IPS-18a (cell line): ENCODE measurements around the gene PSTPIP1.

ENCODE experiments used
- H3K27ac ChIP-seq: one replicate; pipeline ENCODE4 v1.5.1; 2013; ENCODE audit warnings: low read length
- H3K27me3 ChIP-seq: one replicate; pipeline ENCODE4 v1.6.1; 2013; ENCODE audit warnings: mild to moderate bottlenecking, low read length; ENCODE audit not compliant: control insufficient read depth, insufficient read depth
- H3K36me3 ChIP-seq: one replicate; pipeline ENCODE4 v1.6.1; 2013; ENCODE audit warnings: low read depth, low read length; ENCODE audit not compliant: control insufficient read depth
- H3K4me1 ChIP-seq: one replicate; pipeline ENCODE4 v1.6.1; 2013; ENCODE audit warnings: low read depth, low read length; ENCODE audit not compliant: control insufficient read depth
- H3K4me3 ChIP-seq: one replicate; pipeline ENCODE4 v1.5.1; 2013; ENCODE audit warnings: low read length
- H3K9ac ChIP-seq: one replicate; pipeline ENCODE4 v1.6.1; 2013; ENCODE audit warnings: mild to moderate bottlenecking, low read length, moderate library complexity
- H3K9me3 ChIP-seq: one replicate; pipeline ENCODE4 v1.6.1; 2013; ENCODE audit warnings: low read depth, low read length; ENCODE audit not compliant: control insufficient read depth

Gene PSTPIP1

GRCh38 chr15:77048135-77048876 lies 53.4 kb downstream of the PSTPIP1 start:
- H3K27ac ChIP-seq = no peak overlapping the region
- H3K4me3 ChIP-seq = no peak overlapping the region
- no peaks in the 10 kb centered on the region for H3K27me3 ChIP-seq
- H3K9me3 ChIP-seq = no peaks in the 10 kb centered on the region
- no peak overlapping the region for H3K9ac ChIP-seq
- H3K36me3 ChIP-seq = peaks cover 54% of the 10 kb centered on the region
- H3K4me1 ChIP-seq = no peaks in the 10 kb centered on the region

DNA sequence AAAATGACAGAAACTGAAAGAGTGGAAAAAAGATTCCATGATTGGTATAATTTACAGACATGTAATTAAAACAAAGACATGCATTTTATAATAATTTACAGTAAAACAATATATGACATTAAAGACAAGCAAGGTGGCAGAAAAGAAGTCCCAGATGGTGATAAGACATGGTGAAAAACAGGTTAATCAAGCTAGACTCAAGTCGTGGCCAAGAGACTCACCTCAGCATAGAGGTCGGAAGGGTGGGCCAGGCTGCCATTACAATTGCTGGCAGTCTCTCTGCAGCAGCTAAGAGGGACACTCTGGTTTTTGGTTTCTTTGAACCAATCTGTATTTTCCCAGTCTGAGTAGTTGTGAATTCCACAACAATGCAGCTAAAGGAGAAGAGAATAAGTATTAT lies 57.6 kb downstream of the PSTPIP1 start:
- Histone ChIP-seq H3K4me3 (no peak overlapping the region), H3K27me3 (no peaks in the 10 kb centered on the region), H3K4me1 (no peaks in the 10 kb centered on the region), H3K27ac (no peak overlapping the region), H3K9ac (no peak overlapping the region), H3K9me3 (no peaks in the 10 kb centered on the region), H3K36me3 (peaks cover 28% of the 10 kb centered on the region)

DNA sequence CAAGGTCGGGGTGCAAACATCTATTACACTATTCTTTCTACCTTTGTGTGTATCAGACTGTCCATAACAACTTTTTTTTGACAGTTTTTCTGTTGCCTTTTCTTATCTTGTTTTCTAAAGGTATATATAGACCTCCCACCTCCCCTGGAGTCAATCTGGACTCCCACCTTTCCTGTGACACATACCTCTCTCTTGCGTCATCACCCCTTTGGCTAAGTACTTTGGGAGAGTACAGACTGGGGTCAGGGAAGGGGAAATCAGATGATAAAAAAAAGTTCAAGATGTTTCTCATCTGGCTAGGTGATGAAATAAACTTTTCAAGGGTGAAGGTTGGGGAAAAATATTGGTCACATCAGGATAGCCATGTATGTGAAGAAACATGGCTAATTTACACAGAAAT lies 58.8 kb downstream of the PSTPIP1 start:
- no peak overlapping the region for H3K4me3 ChIP-seq
- H3K27me3 ChIP-seq = no peaks in the 10 kb centered on the region
- H3K4me1 ChIP-seq = no peaks in the 10 kb centered on the region
- H3K9me3 ChIP-seq = no peaks in the 10 kb centered on the region
- H3K27ac ChIP-seq = no peak overlapping the region
- no peak overlapping the region for H3K9ac ChIP-seq
- peaks cover 18% of the 10 kb centered on the region for H3K36me3 ChIP-seq

DNA sequence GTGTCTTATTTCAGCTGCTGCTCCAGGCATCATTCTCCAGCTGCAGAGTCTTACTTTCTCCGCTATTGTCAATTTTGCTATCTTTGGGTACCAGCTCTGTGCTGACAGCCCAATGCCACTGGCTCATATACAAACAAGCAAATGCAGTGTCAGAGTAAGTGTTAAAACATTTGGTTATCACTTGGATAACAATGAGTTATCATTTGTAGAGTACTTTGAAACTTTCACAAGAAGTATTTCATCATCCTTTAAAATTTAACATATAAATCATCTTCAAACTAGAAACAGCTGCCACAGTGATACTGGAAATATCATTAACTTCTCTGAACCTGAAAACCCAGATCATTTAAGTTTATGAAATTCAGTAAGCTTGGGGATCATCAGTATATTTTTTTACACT lies 62.1 kb downstream of the PSTPIP1 start:
- peaks cover 10% of the 10 kb centered on the region for H3K36me3 ChIP-seq
- no peak overlapping the region for H3K9ac ChIP-seq
- no peaks in the 10 kb centered on the region for H3K4me1 ChIP-seq

GRCh38 chr15:77057685-77058084 lies 62.8 kb downstream of the PSTPIP1 start:
- H3K27ac ChIP-seq = no peak overlapping the region
- H3K27me3 ChIP-seq = no peaks in the 10 kb centered on the region

More for the DNA sequence above, 62.1 kb downstream of the PSTPIP1 start:
- H3K9me3 ChIP-seq = no peaks in the 10 kb centered on the region
- H3K27ac ChIP-seq = no peak overlapping the region
- H3K27me3 ChIP-seq = no peaks in the 10 kb centered on the region
- no peak overlapping the region for H3K4me3 ChIP-seq

DNA sequence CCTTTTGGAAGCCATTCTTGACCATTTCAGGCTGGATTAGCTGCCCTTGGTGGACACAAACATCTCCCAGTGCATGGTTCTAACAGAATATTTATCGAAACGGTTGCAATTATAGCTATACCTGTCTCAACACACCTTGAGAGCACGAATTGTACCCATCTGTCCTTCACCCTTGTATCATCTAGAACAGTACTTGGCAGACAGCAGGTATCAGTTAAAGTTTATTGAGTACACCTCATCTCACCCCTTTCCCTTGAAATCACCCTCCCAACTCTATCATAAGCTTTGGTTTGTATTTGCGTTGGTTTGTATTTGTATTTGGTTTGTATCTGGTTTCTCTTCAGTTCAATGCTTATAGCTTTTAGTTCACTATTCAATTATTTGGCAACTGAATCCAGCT lies 63.5 kb downstream of the PSTPIP1 start:
- Histone ChIP-seq H3K4me1 (no peaks in the 10 kb centered on the region), H3K36me3 (peaks cover 4% of the 10 kb centered on the region), H3K27ac (no peak overlapping the region), H3K9ac (no peak overlapping the region), H3K9me3 (no peaks in the 10 kb centered on the region), H3K4me3 (no peak overlapping the region), H3K27me3 (no peaks in the 10 kb centered on the region)

More at GRCh38 chr15:77057685-77058084, 62.8 kb downstream of the PSTPIP1 start:
- Histone ChIP-seq H3K4me1 (no peaks in the 10 kb centered on the region), H3K36me3 (peaks cover 4% of the 10 kb centered on the region), H3K9me3 (no peaks in the 10 kb centered on the region), H3K4me3 (no peak overlapping the region), H3K9ac (no peak overlapping the region)

DNA sequence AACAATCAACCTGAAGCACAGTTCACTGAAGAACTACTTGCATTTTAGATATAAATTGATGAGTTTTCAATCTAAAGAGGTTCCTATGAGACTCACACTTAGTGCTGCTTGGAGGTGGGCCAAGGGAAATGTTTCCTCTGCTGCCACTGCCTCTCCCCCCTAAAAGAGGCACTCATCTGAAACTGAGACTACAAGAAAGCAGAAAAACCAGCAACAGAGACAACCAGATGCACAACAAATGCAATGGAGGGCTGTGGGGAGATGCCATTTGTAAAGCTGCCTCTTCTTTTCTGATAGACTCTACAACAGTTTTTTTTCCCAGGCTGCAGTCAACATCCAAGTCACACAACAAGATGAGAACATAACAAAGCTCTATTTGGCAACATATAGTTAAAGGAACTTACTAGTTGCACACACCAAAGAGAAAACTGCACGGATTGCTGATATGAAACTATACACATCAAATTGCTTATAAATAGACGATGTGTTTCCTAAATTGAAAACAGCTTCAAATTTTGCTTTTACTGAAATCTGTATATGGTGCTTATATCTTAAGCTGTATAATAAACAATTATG lies 64.9 kb downstream of the PSTPIP1 start:
- H3K27ac ChIP-seq = no peak overlapping the region
- H3K4me1 ChIP-seq = peaks cover 9% of the 10 kb centered on the region
- no peaks in the 10 kb centered on the region for H3K36me3 ChIP-seq
- H3K4me3 ChIP-seq = no peak overlapping the region
- H3K9me3 ChIP-seq = no peaks in the 10 kb centered on the region
- H3K9ac ChIP-seq = no peak overlapping the region
- no peaks in the 10 kb centered on the region for H3K27me3 ChIP-seq

GRCh38 chr15:77060546-77060945 lies 65.6 kb downstream of the PSTPIP1 start:
- Histone ChIP-seq H3K36me3 (no peaks in the 10 kb centered on the region), H3K27ac (no peak overlapping the region), H3K9ac (no peak overlapping the region), H3K27me3 (no peaks in the 10 kb centered on the region), H3K9me3 (no peaks in the 10 kb centered on the region), H3K4me1 (peaks cover 9% of the 10 kb centered on the region), H3K4me3 (no peak overlapping the region)

DNA sequence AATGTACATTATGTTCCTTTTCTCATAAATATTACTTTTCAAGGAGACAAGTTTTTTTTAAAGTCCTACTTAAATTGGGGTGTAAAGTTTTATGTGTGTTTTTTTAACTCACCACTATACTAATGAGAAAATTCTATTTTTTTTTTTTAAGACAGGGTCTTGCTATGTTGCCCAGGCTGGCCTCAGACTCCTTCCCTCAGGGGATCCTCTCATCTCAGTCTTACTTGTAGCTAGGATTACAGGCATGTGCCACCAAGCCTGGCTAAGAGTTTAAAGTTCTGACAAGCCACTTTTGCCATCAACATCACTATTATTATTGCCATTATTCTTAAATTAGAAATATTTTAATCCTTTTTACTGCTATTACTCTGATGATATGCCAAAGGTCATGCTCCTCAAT lies 68.3 kb downstream of the PSTPIP1 start:
- no peaks in the 10 kb centered on the region for H3K27me3 ChIP-seq
- H3K4me3 ChIP-seq = no peak overlapping the region
- H3K36me3 ChIP-seq = no peaks in the 10 kb centered on the region
- H3K9ac ChIP-seq = no peak overlapping the region
- no peaks in the 10 kb centered on the region for H3K9me3 ChIP-seq
- H3K4me1 ChIP-seq = peaks cover 9% of the 10 kb centered on the region
- H3K27ac ChIP-seq = no peak overlapping the region

GRCh38 chr15:77064063-77064462 lies 69.1 kb downstream of the PSTPIP1 start:
- H3K36me3 ChIP-seq = no peaks in the 10 kb centered on the region
- H3K27ac ChIP-seq = no peak overlapping the region
- H3K9me3 ChIP-seq = no peaks in the 10 kb centered on the region
- H3K9ac ChIP-seq = no peak overlapping the region
- H3K4me1 ChIP-seq = peaks cover 9% of the 10 kb centered on the region
- no peak overlapping the region for H3K4me3 ChIP-seq
- H3K27me3 ChIP-seq = no peaks in the 10 kb centered on the region

DNA sequence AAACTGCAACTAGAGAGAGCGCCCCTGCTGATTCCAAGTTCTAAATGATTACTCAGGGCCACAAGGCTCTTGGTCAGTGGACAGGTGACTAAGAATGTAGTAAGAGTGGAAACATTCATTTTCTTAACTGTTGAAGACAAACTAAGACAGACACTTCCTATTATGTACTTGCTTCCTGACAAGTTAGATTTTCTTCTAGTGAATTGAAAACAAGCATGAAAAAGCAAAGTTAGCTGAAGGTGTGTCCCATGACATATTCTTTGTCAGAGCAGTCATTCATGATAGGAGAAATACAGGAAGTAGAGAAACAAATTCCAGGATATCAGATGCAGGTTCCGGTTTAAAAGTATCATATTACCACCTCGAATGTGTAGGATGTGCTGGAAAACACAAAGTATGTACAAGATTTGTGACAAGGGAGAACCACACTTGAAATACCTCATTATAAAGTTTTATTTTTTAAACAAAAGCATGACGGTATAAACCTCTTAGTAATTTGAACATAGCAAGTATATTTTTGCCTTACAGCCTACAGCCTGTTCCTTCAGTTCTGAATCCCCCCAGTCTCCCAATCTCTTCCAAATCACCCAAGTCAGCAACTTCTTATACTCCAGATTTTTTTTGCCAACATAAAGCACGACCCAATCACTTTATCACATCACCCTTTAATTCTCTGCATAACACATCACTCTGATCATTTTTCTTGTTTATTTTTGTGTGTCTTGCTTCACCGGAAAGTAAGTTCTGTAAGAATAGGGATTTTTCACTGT lies 69.8 kb downstream of the PSTPIP1 start:
- Histone ChIP-seq H3K9ac (no peak overlapping the region), H3K27ac (no peak overlapping the region), H3K36me3 (no peaks in the 10 kb centered on the region), H3K27me3 (peaks cover 3% of the 10 kb centered on the region), H3K9me3 (no peaks in the 10 kb centered on the region), H3K4me1 (peaks cover 12% of the 10 kb centered on the region), H3K4me3 (no peak overlapping the region)
